ENCODE results near the gene ASH1L. TPM values are rescaled to one million over a fixed set of nuclear protein-coding genes. Genes with fewer than 3 reads are reported as not detected.

The ASH1L gene
- total RNA-seq, 3 donors from 2014 or later, result 83.2 to 103 (median 85.6) TPM

GRCh38 chr1:155466996-155467395, 95.6 kb downstream of the ASH1L start:
- H3K4me3 ChIP-seq, result no peak overlapping the region
- H3K27me3 ChIP-seq, result no peaks in the 10 kb centered on the region
- TF ChIP-seq POLR2A (IDR thresholded peaks at IDR 0.05) (no peak), CTCF (IDR thresholded peaks at IDR 0.05) (no peak), POLR2AphosphoS5 (IDR thresholded peaks at IDR 0.05) (no peak)
- no peaks in the 10 kb centered on the region for H3K36me3 ChIP-seq
- intact Hi-C loops (cut with DNase I; ENCODE audit: low total_unique reads), result no loop called here
- H3K4me1 ChIP-seq, result peaks cover 0 to 8% of the 10 kb centered on the region in 2 donors
- H3K27ac ChIP-seq, result no peak overlapping the region
- H3K9me3 ChIP-seq, result peaks cover 0 to 10% of the 10 kb centered on the region in 2 donors
- no peak for DNase-seq (ENCODE audit: low spot score in 2 of 2)

- Histone ChIP-seq H3K4me1 (peaks cover 0 to 8% of the 10 kb centered on the region in 2 donors), H3K27me3 (no peaks in the 10 kb centered on the region), H3K27ac (no peak overlapping the region), H3K4me3 (no peak overlapping the region), H3K36me3 (no peaks in the 10 kb centered on the region), H3K9me3 (peaks cover 0 to 6% of the 10 kb centered on the region in 2 donors)
- TF ChIP-seq POLR2AphosphoS5 (IDR thresholded peaks at IDR 0.05) (no peak), CTCF (IDR thresholded peaks at IDR 0.05) (no peak), POLR2A (IDR thresholded peaks at IDR 0.05) (no peak)
- no peak for DNase-seq (ENCODE audit: low spot score in 2 of 2)
- intact Hi-C loops (cut with DNase I; ENCODE audit: low total_unique reads), result no loop called here
Observed at GRCh38 chr1:155466617-155466972, 96.0 kb downstream of the ASH1L start.

GRCh38 chr1:155463865-155464650, 98.5 kb downstream of the ASH1L start:
- TF ChIP-seq POLR2A (IDR thresholded peaks at IDR 0.05) (no peak), CTCF (IDR thresholded peaks at IDR 0.05) (no peak), POLR2AphosphoS5 (IDR thresholded peaks at IDR 0.05) (no peak)
- intact Hi-C loops (cut with DNase I; ENCODE audit: low total_unique reads), result no loop called here
- no peak overlapping the region for H3K27ac ChIP-seq

GRCh38 chr1:155458111-155458510, 104.5 kb downstream of the ASH1L start:
- DNase-seq (ENCODE audit: low spot score in 2 of 2), result no peak
- Histone ChIP-seq H3K36me3 (no peaks in the 10 kb centered on the region), H3K4me1 (peaks cover 0 to 7% of the 10 kb centered on the region in 2 donors), H3K4me3 (no peak overlapping the region), H3K9me3 (no peaks in the 10 kb centered on the region), H3K27ac (no peak overlapping the region), H3K27me3 (no peaks in the 10 kb centered on the region)
- intact Hi-C loops (cut with DNase I; ENCODE audit: low total_unique reads), result no loop called here
- TF ChIP-seq CTCF (IDR thresholded peaks at IDR 0.05), result no peak
- TF ChIP-seq POLR2A (IDR thresholded peaks at IDR 0.05), result no peak
- no peak for TF ChIP-seq POLR2AphosphoS5 (IDR thresholded peaks at IDR 0.05)

More at GRCh38 chr1:155463865-155464650, 98.5 kb downstream of the ASH1L start:
- no peaks in the 10 kb centered on the region for H3K36me3 ChIP-seq
- no peaks in the 10 kb centered on the region for H3K9me3 ChIP-seq
- H3K4me3 ChIP-seq, result no peak overlapping the region
- H3K27me3 ChIP-seq, result no peaks in the 10 kb centered on the region
- no peak for DNase-seq (ENCODE audit: low spot score in 2 of 2)
- H3K4me1 ChIP-seq, result peaks cover 0 to 8% of the 10 kb centered on the region in 2 donors

- TF ChIP-seq POLR2AphosphoS5 (IDR thresholded peaks at IDR 0.05) (no peak), POLR2A (IDR thresholded peaks at IDR 0.05) (no peak), CTCF (IDR thresholded peaks at IDR 0.05) (no peak)
- H3K27ac ChIP-seq, result no peak overlapping the region
Observed at GRCh38 chr1:155457266-155457665, 105.3 kb downstream of the ASH1L start.

More at GRCh38 chr1:155457266-155457665, 105.3 kb downstream of the ASH1L start:
- Histone ChIP-seq H3K9me3 (no peaks in the 10 kb centered on the region), H3K4me3 (no peak overlapping the region), H3K36me3 (no peaks in the 10 kb centered on the region), H3K4me1 (peaks cover 0 to 7% of the 10 kb centered on the region in 2 donors), H3K27me3 (no peaks in the 10 kb centered on the region)
- intact Hi-C loops (cut with DNase I; ENCODE audit: low total_unique reads), result no loop called here
- no peak for DNase-seq (ENCODE audit: low spot score in 2 of 2)

Measured in breast epithelium (tissue), 4 donors.